NCI-H524 (cell line): ENCODE measurements around the gene CA10.

ENCODE experiments used
- DNase-seq, 2 experiments: peaks; one replicate each; lab custom pipeline; 2025; lab: John Stamatoyannopoulos, UW

The CA10 gene

DNA sequence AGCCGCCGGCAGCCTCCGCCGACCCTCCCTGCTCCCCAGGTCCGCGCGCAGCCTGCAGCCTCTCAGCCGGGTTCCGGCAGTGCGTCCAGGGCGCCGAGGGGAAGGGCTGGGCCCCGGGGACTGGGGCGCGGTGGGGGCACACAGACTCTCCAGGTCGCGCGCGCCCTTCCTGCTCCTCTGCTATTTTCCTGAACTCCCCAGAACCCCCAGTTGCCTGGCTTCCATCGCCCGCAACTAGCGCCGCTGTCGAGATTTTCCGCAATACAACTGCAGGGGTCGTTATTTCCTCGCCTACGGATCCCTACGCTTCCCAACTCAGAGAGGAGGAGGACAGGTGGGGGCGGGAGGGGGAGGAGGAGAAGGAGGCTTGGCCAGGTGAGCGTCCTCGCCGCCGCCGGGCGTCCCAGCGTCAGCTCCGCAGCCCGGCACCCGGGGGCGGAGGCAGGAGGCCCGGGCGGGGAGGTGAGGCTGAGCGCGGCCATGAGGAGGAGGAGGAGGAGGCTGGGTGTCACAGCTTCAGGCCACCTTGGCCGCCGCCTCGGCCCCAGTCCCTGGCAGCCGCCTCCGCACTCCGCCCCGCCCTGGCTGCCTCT, at the start of gene CA10:
TSS of gene CA10 (minus strand) at position 265 of the 593 bp plus-strand sequence.
- peak; percentile 67 to 77 for DNase-seq

- DNase-seq = peak in 1 of 2 experiments; percentile 56
Measured at GRCh38 chr17:52207796-52208195, 49.3 kb upstream of the CA10 start.

GRCh38 chr17:52202520-52203080, 44.1 kb upstream of the CA10 start:
- DNase-seq = peak in 1 of 2 experiments; percentile 14

- DNase-seq = no peak
Measured at GRCh38 chr17:52201767-52202519, 43.4 kb upstream of the CA10 start.

GRCh38 chr17:52191491-52191890, 33.0 kb upstream of the CA10 start:
- DNase-seq = no peak

- DNase-seq = no peak
Measured at GRCh38 chr17:52181782-52182181, 23.3 kb upstream of the CA10 start.

GRCh38 chr17:52178012-52178411, 19.5 kb upstream of the CA10 start:
- DNase-seq = no peak

- DNase-seq = peak; percentile 39 to 75
Measured at GRCh38 chr17:52170963-52171572, 12.6 kb upstream of the CA10 start.

DNA sequence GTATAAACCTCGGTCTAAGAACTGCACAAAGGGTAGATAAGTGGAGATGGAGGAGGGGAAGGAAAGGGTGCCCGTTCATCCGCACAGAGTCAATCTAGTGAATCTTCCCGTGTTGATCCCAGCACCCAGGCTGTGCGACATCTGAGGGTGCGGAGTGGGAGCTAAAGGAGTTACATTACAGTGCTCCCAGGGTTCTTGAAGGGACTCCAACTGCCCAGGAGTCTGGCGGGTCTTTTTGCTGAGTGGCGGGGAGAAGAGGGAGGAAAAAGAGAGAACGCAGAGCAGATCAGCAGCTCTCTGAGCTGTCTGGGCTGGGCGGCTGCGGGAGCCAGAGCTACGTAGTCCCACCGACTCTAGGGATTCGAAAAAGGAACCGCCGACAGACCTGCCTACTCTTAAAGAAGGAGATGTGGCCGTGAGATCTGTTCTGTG, 1.6 kb upstream of the CA10 start:
- DNase-seq = peak in 1 of 2 experiments; percentile 46

DNA sequence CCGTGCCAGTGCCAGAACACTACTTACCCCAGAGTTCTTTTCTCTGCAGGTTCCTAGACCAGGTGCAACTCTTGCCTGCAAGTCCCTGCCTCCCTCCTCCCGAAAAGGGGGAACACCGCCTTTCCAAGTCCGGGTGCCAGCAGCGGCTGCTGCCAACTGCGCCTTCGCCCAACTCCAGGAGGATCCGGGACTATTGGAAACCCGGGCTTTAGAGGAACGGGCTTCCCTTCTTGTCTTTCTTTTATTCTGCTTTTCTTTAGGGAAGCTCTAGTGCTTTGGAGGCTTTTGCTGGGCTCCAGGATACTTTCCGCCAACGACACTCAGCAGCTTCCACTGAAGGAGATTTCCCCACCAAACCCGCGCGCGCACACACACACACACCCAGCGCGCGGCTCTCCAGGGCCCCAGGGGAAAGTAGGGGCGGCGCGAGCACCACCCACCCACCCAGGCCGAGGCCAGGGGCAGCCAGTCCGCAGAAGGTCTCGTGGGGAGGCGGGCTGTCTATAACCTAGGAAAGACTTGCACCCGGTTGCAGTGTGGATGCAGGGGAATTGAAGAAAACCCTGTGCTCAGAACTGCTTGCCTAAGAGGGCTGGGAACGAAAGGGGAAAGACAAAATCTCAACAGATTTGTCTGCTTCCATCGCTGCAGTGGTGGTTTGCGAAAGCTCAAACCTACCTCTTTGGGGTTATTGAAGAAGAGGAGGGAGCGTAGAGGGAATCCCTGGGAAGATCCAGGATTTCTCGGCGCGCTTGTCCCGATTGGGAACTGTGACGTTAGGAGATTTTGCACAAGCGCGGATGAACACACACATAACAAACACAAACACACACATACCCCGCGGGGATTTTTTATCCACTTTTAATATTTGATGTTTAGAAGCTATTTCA, 977 bp upstream of the CA10 start:
- DNase-seq = peak in 1 of 2 experiments; percentile 52

- DNase-seq = peak in 1 of 2 experiments; percentile 47
Measured at GRCh38 chr17:52157603-52158449, 688 bp downstream of the CA10 start.

DNA sequence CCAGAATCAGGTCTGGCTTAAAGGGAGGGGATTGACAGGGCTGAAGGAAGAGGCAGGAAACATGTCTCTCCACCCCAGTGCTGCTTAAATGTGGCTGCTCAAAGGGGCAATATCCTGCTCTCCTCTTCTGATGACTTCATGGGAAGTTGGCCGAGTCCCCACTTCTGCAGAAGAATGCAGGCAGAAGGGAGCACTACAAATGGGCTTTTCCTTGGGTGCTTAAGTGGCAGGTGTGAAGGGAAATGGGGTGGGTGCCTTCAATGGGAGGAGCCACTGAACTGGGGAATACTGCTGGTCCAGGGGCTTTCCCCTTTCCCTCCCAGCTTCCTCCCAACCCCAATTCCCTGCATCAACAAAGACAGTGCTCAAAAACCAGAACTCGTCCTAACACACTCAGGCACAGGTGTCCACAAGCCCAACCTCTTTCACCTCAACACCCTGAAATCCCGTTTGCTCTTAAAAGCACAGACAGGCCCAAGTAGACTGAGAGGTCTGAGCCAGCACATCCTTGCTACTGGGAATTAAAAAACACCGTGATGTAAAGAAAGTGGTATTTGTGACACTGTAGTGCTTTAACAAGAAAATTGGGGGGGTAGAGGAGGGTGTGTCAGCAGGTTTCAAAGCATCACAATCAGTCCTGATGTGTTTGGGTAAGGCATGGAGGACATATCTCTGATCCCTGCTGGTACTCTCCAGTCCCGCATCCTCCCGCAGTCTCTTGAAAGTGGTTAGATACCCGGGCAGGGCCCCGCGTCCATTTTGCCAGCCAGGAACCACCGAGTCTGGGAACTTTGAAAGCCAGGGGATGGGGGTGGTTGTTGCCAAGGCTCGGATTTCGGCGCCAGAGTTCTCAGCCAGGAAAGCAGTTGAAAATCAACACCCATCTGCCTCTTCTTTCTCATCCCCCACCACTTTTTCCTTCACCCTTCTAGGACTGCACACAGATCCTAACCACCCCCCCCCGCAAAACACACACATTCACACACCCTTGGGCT, 1.6 kb downstream of the CA10 start:
- peak; percentile 46 to 47 for DNase-seq

GRCh38 chr17:52155301-52155700, 3.2 kb downstream of the CA10 start:
- no peak for DNase-seq

DNA sequence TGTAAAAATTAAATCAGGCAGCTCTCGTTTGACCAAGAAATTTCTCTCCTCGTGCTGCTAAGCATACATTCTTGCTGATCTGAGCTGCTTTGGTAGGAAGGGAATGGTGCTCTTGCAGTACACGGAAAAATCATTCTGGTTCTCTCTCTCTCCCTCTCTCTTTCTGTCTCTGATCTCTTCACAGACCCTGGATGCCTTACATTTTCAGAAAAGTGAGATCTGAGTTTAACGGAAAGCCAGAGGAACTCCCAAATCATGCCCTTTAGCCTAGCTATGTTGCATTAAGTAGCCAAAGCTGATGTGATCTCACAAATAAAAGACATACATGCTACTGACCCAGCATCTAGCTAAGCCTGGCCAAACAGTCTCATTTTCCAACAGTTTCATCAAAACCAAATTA, 4.0 kb downstream of the CA10 start:
- no peak for DNase-seq

- no peak for DNase-seq
Measured at GRCh38 chr17:52150935-52151334, 7.6 kb downstream of the CA10 start.

- DNase-seq = no peak
Measured at GRCh38 chr17:52149626-52150025, 8.9 kb downstream of the CA10 start.

DNA sequence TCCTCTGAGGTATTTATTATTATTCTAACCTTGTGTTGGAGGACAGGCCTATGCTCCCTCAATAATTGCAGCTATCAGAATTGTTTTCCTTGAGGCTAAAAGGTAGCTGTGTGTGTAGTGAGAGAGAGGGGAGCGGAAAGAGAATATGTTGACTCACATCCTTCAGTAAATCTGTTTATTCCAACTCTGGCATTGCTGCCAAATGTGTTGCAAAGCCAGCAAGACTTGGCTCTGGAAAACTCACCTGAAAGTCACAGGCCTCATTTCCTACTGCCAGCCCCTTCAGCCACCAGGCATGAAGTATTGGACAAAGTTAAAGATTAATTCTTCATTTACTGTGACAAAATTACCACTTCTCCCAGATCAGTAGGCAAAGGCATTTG, 9.6 kb downstream of the CA10 start:
- no peak for DNase-seq

GRCh38 chr17:52148288-52148968, 10.1 kb downstream of the CA10 start:
- no peak for DNase-seq

DNA sequence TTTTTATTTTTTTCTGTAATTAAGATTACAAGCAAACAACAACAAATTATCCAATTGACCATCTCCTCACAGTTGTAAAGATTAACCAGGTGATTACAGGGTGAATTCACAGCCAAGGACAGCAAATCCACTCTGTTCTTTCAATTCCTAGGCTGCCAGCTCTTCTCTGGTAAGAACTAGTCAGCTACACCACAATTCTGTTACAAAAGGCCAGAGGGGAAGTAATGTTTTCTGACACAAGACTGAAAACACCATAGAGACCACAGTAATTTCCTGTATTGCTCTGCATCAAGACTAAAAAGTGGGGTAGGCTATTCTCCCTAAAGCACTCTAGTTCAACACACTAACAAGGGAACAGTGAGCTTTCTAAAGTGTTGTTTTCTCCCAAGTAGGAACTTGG, 10.6 kb downstream of the CA10 start:
- no peak for DNase-seq
